ENCODE measurements around the gene CEP170B.

The CEP170B gene

GRCh38 chr14:104925214-104925854 is 60.3 kb downstream of the CEP170B start:
- H3K27me3 ChIP-seq (ENCODE audit: insufficient read depth, poor library complexity, severe bottlenecking): no peaks in the 10 kb centered on the region
- TF ChIP-seq, protein P1, sequence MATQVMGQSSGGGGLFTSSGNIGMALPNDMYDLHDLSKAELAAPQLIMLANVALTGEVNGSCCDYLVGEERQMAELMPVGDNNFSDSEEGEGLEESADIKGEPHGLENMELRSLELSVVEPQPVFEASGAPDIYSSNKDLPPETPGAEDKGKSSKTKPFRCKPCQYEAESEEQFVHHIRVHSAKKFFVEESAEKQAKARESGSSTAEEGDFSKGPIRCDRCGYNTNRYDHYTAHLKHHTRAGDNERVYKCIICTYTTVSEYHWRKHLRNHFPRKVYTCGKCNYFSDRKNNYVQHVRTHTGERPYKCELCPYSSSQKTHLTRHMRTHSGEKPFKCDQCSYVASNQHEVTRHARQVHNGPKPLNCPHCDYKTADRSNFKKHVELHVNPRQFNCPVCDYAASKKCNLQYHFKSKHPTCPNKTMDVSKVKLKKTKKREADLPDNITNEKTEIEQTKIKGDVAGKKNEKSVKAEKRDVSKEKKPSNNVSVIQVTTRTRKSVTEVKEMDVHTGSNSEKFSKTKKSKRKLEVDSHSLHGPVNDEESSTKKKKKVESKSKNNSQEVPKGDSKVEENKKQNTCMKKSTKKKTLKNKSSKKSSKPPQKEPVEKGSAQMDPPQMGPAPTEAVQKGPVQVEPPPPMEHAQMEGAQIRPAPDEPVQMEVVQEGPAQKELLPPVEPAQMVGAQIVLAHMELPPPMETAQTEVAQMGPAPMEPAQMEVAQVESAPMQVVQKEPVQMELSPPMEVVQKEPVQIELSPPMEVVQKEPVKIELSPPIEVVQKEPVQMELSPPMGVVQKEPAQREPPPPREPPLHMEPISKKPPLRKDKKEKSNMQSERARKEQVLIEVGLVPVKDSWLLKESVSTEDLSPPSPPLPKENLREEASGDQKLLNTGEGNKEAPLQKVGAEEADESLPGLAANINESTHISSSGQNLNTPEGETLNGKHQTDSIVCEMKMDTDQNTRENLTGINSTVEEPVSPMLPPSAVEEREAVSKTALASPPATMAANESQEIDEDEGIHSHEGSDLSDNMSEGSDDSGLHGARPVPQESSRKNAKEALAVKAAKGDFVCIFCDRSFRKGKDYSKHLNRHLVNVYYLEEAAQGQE (IDR thresholded peaks at IDR 0.05; ENCODE audit: insufficient replicate concordance, low read depth): no peak
- TF ChIP-seq SPI1 (IDR thresholded peaks at IDR 0.05; ENCODE audit: borderline replicate concordance, low read depth) (no peak), GABPA (IDR thresholded peaks at IDR 0.05; ENCODE audit: low read depth) (no peak), POLR2AphosphoS5 (IDR thresholded peaks at IDR 0.05; ENCODE audit: low read depth) (no peak)
- TF ChIP-seq, protein P2, sequence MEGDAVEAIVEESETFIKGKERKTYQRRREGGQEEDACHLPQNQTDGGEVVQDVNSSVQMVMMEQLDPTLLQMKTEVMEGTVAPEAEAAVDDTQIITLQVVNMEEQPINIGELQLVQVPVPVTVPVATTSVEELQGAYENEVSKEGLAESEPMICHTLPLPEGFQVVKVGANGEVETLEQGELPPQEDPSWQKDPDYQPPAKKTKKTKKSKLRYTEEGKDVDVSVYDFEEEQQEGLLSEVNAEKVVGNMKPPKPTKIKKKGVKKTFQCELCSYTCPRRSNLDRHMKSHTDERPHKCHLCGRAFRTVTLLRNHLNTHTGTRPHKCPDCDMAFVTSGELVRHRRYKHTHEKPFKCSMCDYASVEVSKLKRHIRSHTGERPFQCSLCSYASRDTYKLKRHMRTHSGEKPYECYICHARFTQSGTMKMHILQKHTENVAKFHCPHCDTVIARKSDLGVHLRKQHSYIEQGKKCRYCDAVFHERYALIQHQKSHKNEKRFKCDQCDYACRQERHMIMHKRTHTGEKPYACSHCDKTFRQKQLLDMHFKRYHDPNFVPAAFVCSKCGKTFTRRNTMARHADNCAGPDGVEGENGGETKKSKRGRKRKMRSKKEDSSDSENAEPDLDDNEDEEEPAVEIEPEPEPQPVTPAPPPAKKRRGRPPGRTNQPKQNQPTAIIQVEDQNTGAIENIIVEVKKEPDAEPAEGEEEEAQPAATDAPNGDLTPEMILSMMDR (IDR thresholded peaks at IDR 0.05; ENCODE audit: insufficient read depth, low read length): no peak
- H3K4me3 ChIP-seq (replicated peaks; ENCODE audit: insufficient read depth, low read length): peak overlapping the region; percentile 48
- peak overlapping the region; percentile 45 for H3K27ac ChIP-seq (replicated peaks)
- no peak for DNase-seq (ENCODE audit: low read depth in 1 of 2, low spot score in 1 of 2)

DNA sequence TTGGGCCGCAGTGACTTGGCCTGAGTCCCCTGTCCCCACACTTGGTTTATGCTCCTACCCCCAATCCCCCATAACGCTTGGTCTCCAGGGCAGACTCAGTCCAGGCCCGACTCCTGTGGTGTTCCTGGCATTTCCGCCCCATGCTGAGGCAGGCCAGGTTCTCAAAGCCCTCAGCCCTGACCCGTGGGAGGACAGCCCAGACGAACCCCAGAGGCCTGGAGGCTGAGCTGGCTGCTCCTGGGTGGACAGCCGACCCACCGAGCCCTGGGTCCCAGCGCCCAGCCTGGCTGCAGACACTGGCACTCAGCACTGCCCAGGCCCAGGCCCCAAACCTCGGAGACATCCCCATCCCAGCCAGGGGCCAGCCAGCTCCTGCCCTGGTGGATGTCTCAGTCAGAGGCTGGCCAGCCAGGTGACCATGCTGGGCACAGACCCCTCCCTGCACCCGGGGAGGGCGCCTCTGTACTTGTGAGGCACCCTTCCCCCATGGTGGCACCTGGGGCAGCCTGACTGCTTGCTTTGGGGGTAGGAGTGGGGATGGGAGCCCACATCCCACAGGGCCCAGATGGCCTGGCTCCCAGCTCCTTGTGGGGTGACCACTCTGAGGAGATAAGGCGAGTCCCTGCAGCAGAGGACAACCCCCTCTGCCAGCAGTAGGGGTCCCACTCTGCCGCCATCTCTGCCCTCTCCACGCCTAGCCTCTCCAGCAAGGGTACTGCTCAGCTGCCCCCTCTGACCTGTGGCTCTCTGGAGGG is 61.0 kb downstream of the CEP170B start:
- DNase-seq (ENCODE audit: low read depth in 1 of 2, low spot score in 1 of 2): no peak
- TF ChIP-seq, protein P2 (IDR thresholded peaks at IDR 0.05; ENCODE audit: insufficient read depth, low read length): no peak
- TF ChIP-seq POLR2AphosphoS5 (IDR thresholded peaks at IDR 0.05; ENCODE audit: low read depth): no peak
- TF ChIP-seq, protein P1 (IDR thresholded peaks at IDR 0.05; ENCODE audit: insufficient replicate concordance, low read depth): no peak
- Histone ChIP-seq H3K27ac (replicated peaks) (peak overlapping the region; percentile 45), H3K27me3 (ENCODE audit: insufficient read depth, poor library complexity, severe bottlenecking) (no peaks in the 10 kb centered on the region), H3K4me3 (replicated peaks; ENCODE audit: insufficient read depth, low read length) (peak overlapping the region; percentile 48)

GRCh38 chr14:104926619-104927431 is 61.8 kb downstream of the CEP170B start:
- TF ChIP-seq, protein P2 (IDR thresholded peaks at IDR 0.05; ENCODE audit: insufficient read depth, low read length): no peak
- TF ChIP-seq SPI1 (IDR thresholded peaks at IDR 0.05; ENCODE audit: borderline replicate concordance, low read depth) (peak; percentile 45; the same call in 1 of the 2 replicates), GABPA (IDR thresholded peaks at IDR 0.05; ENCODE audit: low read depth) (no peak), POLR2AphosphoS5 (IDR thresholded peaks at IDR 0.05; ENCODE audit: low read depth) (no peak)
- H3K27ac ChIP-seq (replicated peaks): peak overlapping the region; percentile 45
- no peaks in the 10 kb centered on the region for H3K27me3 ChIP-seq (ENCODE audit: insufficient read depth, poor library complexity, severe bottlenecking)
- DNase-seq (ENCODE audit: low read depth in 1 of 2, low spot score in 1 of 2): peak in 1 of 2 experiments; percentile 59
- peak overlapping the region; percentile 48 for H3K4me3 ChIP-seq (replicated peaks; ENCODE audit: insufficient read depth, low read length)
